Body of pancreas (tissue), 4 donors: ENCODE results near the gene HCLS1.

Source experiments
- CTCF ChIP-seq, 7 experiments: fragments of 450-650 bp in 4 of 7; fragments of 200-600 bp in 3 of 7; sonication (generic) in 3 of 7; IDR thresholded peaks; one replicate each; pipeline ENCODE4 v1.5.1; 2016 to 2019; ENCODE audit warnings: antibody characterized with exemption in 7 of 7
- POLR2A ChIP-seq, 3 donors: fragments of 450-650 bp; IDR thresholded peaks; one replicate each; pipeline ENCODE4 v1.6.1; 2016; ENCODE audit warnings: antibody characterized with exemption in 3 of 3, mild to moderate bottlenecking in 2 of 3

GRCh38 chr3:121642601-121643314 lies 17.9 kb downstream of the HCLS1 start:
- TF ChIP-seq POLR2A (IDR thresholded peaks at IDR 0.05), result no peak
- TF ChIP-seq CTCF (IDR thresholded peaks at IDR 0.05), result no peak
